ENCODE results near the gene AMIGO3.

DNA sequence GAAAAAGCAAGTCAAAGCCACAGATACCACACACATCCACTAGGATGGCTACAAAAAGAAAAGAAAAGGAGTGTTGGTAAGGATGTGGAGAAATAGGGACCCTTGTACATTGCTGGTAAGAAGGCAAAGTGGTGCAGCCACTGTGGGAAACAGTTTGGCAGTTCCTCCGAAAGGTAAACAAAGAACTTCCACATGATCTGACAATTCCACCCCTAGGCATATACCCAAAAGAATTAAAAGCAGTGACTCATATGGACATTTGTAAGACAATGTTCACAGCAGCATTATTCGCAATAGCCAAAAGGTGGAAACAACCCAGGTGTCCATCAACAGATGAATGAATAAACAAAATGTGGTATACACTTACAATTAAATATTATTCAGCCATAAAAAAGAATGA is 26.5 kb upstream of the AMIGO3 start:
- TF ChIP-seq, protein P1, sequence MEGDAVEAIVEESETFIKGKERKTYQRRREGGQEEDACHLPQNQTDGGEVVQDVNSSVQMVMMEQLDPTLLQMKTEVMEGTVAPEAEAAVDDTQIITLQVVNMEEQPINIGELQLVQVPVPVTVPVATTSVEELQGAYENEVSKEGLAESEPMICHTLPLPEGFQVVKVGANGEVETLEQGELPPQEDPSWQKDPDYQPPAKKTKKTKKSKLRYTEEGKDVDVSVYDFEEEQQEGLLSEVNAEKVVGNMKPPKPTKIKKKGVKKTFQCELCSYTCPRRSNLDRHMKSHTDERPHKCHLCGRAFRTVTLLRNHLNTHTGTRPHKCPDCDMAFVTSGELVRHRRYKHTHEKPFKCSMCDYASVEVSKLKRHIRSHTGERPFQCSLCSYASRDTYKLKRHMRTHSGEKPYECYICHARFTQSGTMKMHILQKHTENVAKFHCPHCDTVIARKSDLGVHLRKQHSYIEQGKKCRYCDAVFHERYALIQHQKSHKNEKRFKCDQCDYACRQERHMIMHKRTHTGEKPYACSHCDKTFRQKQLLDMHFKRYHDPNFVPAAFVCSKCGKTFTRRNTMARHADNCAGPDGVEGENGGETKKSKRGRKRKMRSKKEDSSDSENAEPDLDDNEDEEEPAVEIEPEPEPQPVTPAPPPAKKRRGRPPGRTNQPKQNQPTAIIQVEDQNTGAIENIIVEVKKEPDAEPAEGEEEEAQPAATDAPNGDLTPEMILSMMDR (optimal IDR thresholded peaks at IDR 0.05 in 1 of 3, IDR thresholded peaks at IDR 0.05 in 1 of 3, conservative IDR thresholded peaks at IDR 0.05 in 1 of 3; ENCODE audit: extremely low read depth in 1 of 3, insufficient read depth in 2 of 3, low read length in 3 of 3): no peak
- no peak for TF ChIP-seq EZH2 (IDR thresholded peaks at IDR 0.05; ENCODE audit: low read length)
